ENCODE results near the gene ARHGEF4.

GRCh38 chr2:130921164-130921476, 84.4 kb downstream of the ARHGEF4 start:
- no peak for TF ChIP-seq ZNF331 (CRISPR knock-in tag; IDR thresholded peaks at IDR 0.05; ENCODE audit: low read depth)
- TF ChIP-seq CTCF (conservative IDR thresholded peaks at IDR 0.05; ENCODE audit: low read depth in 2 of 2) = no peak
- TF ChIP-seq POLR2AphosphoS5 (IDR thresholded peaks at IDR 0.05; ENCODE audit: low read depth) = no peak
- no peak for TF ChIP-seq REST (IDR thresholded peaks at IDR 0.05; ENCODE audit: unreplicated experiment)

Data from GM23338 (cell line).